H1 (cell line): Measurements from ENCODE around the gene PSORS1C1. TPM values are rescaled to one million over a fixed set of nuclear protein-coding genes. Genes with fewer than 3 reads are reported as not detected.

Experiments used
- GABPA ChIP-seq: IDR thresholded peaks from 2 replicates; pipeline ENCODE4 v1.6.1; 2011; ENCODE audit warnings: mild to moderate bottlenecking, low read length, moderate library complexity, borderline replicate concordance; ENCODE audit not compliant: insufficient read depth
- polyA plus RNA-seq, 7 experiments: library from polyadenylated mRNA; depleted of rRNA in 3 of 7; stranded (reverse) in 5 of 7; unstranded in 2 of 7; fragments of >200 nt in 5 of 7; fragments of 200-250 nt in 2 of 7; gene quantifications; 1 replicate in 5 of 7; 2 replicates in 1 of 7; 4 replicates in 1 of 7; pipeline versions ENCODE4 v1.2.1 to v1.2.3, GENCODE V29; 2011 to 2013; ENCODE audit warnings: missing spikeins in 2 of 7, mixed read lengths in 2 of 7
- total RNA-seq: library from RNA; stranded (reverse); fragmentation: NEBNext Ultra II Directional; extraction: Animal tissue kit (Norgen Biotek cat#: 25700); gene quantifications from 2 replicates; pipeline ENCODE4 v1.2.1, GENCODE V29; 2021

PSORS1C1 gene
- total and polyA plus RNA-seq, 2 of the 8 experiments (the other 6 are each of a cell fraction or from before 2014, with no cell fraction given), result 0.12 to 0.52 TPM

- TF ChIP-seq GABPA, result peak; percentile 26; the same call in 1 of the 2 replicates
Measured at GRCh38 chr6:31171931-31172905, 57.6 kb downstream of the PSORS1C1 start (continued).
